HG03378 (cell line): ENCODE results near the gene PGLYRP3.

Source experiments
- ATAC-seq: cut with Tn5 transposase; IDR thresholded peaks from one replicate; pipeline ENCODE4 v1.9.1; 2021; ENCODE audit warnings: mild to moderate bottlenecking, moderate library complexity; ENCODE audit not compliant: unreplicated experiment

The PGLYRP3 gene

DNA sequence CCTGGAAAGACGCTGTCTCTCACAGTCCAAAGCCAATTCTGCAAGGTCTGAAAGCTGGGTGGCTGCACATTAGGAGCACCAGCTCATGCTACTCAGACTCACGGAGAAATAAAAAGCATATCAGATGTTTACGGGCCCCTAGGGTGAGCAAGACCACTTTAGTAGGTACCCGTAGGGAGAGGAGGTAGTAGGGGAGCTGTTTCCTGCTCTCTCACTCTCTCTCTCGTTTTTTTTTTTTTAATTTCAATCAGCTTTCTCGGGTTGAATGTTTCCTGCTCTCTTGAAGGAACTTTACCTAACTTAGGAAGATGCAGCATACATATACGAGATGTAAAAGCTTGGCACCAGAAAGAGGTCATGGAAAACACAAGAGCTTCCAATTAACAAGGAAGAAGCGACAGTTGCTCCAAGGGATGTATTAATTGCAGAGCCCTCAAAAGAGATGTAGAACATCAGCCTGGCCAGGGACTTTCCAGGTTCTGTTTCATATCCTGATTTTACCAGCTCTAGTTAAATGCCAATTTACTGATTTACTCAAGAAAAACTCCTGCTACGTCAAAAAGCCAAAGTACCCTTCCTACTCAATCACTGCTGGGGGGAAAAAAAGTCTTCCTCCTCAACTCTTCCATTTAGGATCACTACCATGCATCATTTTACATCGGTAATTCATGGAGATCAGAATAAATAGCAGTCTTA is 50.1 kb downstream of the PGLYRP3 start:
- ATAC-seq: no peak

DNA sequence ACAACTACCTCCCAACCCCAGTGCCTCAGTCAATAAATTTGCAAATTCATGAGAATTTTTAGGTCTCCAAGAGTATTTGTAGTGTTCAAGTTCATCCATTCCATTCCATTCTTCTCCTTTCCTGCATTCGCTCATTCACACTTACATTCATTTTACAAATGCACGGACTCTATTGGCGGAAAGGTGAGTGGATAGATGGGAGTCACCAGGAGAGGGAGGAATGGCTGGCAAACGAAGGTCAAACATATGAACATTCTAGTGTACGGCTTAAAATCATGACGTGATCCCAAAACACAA is 50.7 kb downstream of the PGLYRP3 start:
- no peak for ATAC-seq

DNA sequence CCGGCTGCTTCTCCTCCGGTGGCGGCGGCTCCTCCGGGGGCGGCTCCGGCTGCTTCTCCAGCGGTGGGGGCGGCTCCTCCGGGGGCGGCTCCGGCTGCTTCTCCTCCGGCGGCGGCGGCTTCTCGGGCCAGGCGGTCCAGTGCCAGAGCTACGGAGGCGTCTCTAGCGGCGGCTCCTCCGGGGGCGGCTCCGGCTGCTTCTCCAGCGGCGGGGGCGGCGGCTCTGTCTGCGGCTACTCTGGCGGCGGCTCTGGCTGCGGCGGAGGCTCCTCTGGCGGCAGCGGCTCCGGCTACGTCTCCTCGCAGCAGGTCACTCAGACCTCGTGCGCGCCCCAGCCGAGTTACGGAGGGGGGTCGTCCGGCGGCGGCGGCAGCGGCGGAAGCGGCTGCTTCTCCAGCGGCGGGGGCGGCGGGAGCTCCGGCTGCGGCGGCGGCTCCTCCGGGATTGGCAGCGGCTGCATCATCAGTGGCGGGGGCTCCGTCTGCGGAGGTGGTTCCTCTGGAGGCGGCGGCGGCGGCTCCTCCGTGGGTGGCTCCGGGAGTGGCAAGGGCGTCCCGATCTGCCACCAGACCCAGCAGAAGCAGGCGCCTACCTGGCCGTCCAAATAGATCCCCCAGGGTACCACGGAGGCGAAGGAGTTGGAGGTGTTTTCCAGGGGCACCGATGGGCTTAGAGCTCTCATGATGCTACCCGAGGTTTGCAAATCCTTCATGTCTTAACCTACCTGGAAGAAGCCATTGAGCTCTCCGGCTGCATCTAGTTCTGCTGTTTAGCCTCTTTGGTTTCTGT is 51.3 kb downstream of the PGLYRP3 start:
- no peak for ATAC-seq

DNA sequence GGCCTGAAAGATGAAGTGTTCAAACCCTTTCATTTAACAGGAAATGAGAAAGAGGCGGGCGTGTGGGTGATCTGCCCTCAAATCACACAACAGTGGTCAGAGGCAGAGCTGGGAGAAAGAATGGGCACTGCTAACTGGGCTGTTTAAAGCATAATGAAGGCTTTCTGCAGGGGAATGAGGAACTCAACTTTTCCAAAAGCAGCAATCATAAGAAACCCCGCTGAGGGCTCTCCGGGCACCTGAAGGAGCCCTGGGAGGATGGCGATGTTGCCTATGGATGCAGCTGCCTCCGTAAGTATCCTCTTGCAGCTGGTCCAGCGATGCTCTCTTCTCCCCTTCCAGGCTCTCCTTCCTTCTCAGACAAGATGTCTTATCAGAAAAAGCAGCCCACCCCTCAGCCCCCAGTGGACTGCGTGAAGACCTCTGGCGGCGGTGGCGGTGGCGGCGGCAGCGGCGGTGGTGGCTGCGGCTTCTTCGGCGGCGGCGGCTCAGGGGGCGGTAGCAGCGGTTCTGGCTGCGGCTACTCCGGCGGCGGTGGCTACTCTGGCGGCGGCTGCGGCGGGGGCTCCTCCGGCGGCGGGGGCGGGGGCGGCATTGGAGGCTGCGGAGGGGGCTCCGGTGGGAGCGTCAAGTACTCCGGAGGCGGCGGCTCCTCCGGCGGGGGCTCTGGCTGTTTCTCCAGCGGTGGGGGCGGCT is 52.0 kb downstream of the PGLYRP3 start:
- no peak for ATAC-seq

DNA sequence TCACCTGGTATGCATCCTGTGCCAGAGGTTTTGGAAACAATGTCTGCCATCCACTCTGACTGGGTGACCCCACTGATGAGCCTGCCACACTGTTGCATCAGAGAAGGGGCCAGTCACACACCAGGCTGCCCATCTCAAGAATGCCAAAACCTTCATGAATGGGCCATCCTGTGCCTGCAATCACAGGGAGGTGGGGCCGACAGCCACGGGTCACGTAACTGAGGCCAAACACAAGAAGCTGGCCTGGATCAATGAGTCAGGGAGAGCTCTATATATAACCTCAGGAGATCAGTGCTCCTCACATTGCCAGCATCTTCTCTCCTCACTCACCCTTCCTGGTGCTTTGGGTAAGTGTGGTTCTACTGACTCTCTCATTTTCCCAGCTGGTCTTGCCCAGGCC is 53.4 kb downstream of the PGLYRP3 start, which contains the start of gene LORICRIN:
LORICRIN (plus strand) TSS at position 301 of the 400 bp plus-strand sequence. CDS start 1,263 bp downstream, outside the sequence.
- no peak for ATAC-seq

DNA sequence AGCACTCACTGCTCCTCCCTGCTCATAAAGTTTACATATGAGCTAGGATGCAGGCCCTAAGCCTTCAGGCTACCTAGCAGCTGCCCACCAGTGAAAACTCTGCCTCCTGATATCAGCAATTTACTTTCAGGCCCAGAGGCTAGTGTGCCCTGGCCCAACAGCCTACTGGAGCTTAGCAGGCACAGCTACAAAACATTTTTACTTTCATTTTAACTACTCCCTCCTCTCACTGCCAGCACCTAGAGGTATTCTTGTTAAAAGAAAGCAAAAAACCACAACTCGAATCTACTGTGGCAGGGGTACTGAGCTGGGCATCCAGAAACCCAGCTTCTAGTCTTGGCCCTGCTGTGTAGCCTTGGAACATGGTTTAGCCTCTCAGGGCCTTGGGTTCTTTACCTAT is 59.1 kb downstream of the PGLYRP3 start:
- ATAC-seq: no peak

DNA sequence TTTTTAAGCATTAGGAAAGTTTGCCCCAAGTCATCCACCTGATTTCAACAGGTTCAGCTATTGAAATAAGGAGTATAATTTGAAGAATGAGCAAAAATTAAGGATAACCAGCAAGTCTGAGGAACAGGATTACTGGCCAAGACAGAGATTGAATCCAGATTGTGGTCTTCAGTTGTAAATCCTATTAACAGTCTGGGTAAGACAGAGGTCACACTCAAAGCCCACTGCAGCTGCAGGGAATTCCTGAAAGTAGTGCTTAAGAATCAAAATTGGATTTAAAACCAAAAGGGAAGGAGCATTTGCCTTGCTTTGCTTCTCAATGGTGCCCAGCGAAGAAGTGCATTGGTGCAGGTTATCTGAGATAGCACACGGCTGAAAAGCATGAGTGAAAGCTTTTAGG is 59.7 kb downstream of the PGLYRP3 start:
- no peak for ATAC-seq

DNA sequence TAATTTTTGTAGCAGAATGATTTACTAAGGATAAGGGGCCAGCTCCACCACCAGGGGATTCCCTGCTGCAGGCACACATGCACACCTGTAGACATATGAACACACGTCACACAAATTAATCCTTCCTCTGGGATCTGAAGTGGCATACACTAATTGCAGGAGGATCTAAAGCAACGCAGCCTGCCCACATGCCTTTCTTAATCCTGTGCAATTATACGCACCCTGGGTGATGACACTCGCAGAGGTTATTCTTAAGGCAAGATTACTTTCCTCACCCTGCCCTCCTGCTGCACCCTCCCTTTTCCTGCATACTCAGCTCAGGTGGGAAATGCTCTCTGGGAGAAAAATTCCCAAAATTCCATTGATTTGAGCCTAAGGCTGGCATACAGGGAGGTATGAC is 60.8 kb downstream of the PGLYRP3 start:
- ATAC-seq: no peak

DNA sequence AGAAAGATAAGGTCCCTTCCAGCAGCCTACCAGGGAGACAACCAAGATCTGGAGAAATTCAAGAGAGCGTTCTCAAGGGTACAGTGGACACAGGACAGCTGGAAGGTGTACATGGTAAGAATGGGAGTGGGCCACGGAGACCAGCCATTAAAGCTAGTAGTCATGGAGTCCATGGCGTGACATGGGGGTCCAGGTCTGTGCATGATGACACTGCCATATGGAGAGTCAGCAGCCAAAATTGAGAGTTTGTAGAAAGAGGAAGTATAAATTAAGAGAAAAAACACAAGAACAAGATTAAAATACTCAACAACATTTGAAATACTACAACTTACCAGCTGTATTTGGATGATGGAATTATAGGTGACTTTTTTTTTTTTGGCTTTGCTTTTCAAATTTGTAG is 61.2 kb downstream of the PGLYRP3 start:
- ATAC-seq: no peak

DNA sequence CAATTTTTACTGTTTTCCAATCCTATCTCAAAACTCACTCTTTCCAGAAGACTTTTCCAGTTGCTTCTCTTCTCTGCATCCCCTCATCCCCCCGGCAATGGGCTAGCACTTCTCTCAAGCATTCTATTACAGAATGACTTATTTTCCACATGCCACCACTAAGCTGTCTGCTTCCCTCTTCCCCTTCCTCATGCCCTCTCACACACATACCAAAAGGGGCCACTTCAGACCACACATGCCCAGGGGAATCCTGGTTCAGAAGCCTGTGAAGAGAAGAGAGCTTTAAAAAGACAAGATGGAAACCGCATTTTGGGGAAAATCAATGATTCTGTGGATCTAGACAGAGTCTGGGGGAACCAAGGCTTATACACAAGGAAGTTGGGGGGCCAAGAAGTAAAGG is 61.7 kb downstream of the PGLYRP3 start:
- ATAC-seq: no peak

DNA sequence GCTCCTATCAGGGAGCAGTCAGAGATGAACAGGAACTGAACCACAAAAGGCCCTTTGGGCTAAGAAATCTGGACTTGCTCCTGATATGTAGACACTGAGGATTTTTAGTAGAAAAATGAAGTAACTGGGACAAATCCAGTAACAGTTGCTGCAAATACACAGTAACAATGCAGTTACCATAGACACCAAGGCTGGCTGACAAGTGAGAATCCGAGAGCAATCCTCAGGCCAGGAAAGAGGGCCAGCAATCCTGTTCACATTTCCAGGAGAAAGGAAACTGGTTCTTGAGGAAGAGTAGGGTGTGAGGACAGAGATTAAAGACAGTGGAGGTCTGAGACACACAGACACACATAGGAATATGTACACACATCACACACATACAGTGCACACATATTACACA is 62.6 kb downstream of the PGLYRP3 start:
- ATAC-seq: no peak

DNA sequence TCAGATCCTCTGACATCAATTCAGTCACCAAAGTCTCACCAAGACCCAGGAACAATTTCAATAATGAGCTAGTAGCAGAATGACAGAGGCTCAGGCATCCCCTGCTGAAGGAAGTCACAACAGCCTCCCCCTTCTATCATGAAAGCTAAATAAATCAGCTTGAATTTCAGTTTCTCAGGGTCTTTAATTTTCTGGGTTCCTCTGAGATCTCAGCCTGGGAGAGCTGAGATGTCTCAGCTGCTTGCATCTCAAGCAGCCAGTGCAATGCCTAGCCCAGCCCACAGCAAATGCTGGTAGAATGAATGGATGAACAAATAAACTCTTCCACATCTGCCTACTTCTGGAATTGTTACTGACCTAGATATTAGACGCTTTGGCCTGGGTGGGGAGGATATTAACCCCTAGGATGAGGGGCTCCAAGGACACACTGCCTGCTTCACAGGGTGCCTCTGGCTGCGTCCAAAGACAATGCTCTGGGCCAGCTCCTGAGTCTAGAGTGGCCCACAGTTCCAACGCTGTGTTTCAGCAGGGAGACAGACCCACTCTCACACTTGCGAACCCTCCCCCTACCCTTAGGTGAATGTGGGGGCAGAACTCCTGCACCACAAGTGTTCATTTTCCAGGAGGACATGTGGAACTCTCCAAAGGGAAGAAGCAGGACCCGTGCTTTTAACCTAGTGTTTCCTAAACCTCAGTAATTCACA is 64.4 kb downstream of the PGLYRP3 start:
- no peak for ATAC-seq
